Measurements from ENCODE around the gene CHN1.

The CHN1 gene

GRCh38 chr2:175025233-175025632 is 20.1 kb upstream of the CHN1 start:
- TF ChIP-seq, protein P1, sequence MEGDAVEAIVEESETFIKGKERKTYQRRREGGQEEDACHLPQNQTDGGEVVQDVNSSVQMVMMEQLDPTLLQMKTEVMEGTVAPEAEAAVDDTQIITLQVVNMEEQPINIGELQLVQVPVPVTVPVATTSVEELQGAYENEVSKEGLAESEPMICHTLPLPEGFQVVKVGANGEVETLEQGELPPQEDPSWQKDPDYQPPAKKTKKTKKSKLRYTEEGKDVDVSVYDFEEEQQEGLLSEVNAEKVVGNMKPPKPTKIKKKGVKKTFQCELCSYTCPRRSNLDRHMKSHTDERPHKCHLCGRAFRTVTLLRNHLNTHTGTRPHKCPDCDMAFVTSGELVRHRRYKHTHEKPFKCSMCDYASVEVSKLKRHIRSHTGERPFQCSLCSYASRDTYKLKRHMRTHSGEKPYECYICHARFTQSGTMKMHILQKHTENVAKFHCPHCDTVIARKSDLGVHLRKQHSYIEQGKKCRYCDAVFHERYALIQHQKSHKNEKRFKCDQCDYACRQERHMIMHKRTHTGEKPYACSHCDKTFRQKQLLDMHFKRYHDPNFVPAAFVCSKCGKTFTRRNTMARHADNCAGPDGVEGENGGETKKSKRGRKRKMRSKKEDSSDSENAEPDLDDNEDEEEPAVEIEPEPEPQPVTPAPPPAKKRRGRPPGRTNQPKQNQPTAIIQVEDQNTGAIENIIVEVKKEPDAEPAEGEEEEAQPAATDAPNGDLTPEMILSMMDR (IDR thresholded peaks at IDR 0.05; ENCODE audit: extremely low read depth, missing control alignments): no peak
- DNase-seq (ENCODE audit: low spot score): no peak

DNA sequence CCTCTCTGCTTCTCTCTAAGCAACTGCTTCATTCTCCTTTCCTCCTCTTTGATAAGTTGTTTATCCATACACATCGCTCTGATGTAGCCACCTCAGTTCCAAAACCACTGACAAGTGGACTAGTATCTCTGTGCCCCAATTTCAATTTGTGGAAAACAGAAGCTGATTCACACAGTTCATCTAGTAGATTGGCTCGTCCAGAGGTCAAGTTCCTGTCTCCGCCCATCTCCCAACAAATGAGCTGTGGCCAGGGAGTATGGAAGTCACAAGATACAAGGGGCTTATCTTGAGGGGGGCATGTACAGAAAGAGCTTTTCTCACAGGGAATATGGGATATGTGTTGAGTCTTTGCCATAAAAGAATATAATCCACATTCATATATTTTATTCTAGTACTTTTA is 17.7 kb upstream of the CHN1 start:
- TF ChIP-seq, protein P1 (IDR thresholded peaks at IDR 0.05; ENCODE audit: extremely low read depth, missing control alignments): no peak
- no peak for DNase-seq (ENCODE audit: low spot score)

DNA sequence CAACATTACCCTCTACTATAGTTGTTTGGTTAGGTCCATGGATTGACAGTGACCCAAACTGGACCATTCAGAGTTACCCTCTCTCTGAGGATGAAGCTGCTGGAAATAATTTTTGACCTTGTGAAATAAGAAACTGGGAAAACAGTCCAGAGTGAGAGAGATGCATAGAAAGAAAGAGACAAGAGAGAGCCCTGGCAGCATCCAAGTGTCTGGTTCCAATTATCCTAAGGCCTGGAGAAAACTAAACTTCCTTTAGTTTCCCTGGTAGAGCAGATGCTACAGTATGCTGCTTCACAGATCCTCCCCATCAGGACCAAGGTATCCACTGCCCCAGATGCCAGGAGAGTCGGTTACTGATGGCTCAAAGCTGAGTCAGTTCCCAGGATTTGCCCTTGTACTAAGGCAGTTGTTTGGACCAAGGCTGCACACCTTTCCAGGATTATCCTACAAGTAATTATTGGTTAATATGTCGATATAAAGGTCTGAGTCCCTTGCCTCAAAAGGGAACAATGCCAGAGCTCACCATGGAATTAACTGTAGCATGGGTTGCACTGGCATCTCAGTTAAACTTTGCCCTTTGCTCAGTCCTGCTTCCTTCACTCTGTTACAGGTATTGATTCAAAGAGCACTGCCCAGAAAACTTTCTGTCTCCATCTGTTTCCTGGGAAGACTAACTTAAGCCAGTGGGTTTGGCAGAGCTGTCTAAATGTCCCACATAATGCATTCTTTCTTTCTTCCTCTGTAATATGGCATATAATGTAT is 14.6 kb upstream of the CHN1 start:
- DNase-seq (ENCODE audit: low spot score): no peak
- TF ChIP-seq, protein P1 (IDR thresholded peaks at IDR 0.05; ENCODE audit: extremely low read depth, missing control alignments): no peak

GRCh38 chr2:175017618-175018414 is 12.6 kb upstream of the CHN1 start:
- TF ChIP-seq, protein P1 (IDR thresholded peaks at IDR 0.05; ENCODE audit: extremely low read depth, missing control alignments): no peak
- no peak for DNase-seq (ENCODE audit: low spot score)

DNA sequence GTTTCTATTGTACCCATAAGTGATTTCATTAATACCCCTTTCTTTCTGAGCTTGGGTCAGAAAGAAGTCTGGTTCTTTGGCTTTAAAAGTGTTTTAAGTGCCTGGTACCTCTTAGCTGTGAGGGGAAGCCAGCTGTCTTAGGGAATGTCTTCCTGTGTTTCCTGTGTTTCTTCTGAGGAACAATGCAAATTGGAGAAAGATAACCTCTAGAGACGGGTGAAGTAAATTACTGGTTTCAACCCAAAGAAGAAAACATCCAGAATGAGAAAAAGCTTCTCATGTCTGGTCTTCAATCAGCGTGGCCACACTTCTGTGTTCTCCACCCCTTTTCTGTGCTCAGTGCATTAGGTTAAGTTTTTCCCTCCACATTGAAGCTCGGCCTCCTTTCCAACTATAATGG is 10.2 kb upstream of the CHN1 start:
- TF ChIP-seq, protein P1 (IDR thresholded peaks at IDR 0.05; ENCODE audit: extremely low read depth, missing control alignments): no peak
- no peak for DNase-seq (ENCODE audit: low spot score)

DNA sequence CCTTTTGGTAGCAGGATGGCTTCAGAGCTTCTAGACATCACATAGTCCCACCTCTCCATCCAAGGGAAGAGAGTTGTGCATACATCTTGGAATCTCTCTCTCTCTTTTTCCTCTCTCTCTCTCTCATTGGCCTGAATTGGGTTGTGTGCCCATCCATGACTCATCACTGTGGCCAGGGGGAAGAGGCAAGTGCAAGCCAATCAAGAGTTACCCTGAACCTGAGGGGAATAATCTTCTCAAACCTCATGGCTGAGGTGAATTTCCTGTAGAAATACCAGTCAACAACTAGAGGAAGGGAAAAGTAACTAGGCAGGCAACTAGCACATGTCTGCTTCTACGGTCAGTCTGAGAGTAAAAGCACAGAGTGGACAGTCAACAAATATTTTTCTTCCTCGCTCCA is 7.3 kb upstream of the CHN1 start:
- DNase-seq (ENCODE audit: low spot score): no peak
- TF ChIP-seq, protein P1 (IDR thresholded peaks at IDR 0.05; ENCODE audit: extremely low read depth, missing control alignments): no peak

GRCh38 chr2:175011505-175011904 is 6.3 kb upstream of the CHN1 start:
- TF ChIP-seq, protein P1 (IDR thresholded peaks at IDR 0.05; ENCODE audit: extremely low read depth, missing control alignments): no peak
- DNase-seq (ENCODE audit: low spot score): no peak
